Mesothelial cell of epicardium (in vitro differentiated cells): Measurements from ENCODE around the gene C20orf96. TPM values are rescaled to one million over a fixed set of nuclear protein-coding genes. Genes with fewer than 3 reads are reported as not detected.
A peak's percentile ranks its signal among the peaks of the same experiment; 100 is the strongest.
"Not testable (repeated sequence)": the region's sequence is repeated elsewhere in the genome, so short reads cannot be mapped to it uniquely, and the experiment has no call there.

ENCODE experiments used
- DNase-seq, 2 experiments: peaks; one replicate each; pipeline ENCODE4 v3.0.0; 2021; ENCODE audit warnings: low spot score in 2 of 2; ENCODE audit not compliant: unreplicated experiment in 2 of 2
- H3K27ac Mint-ChIP-seq: 2 replicates; pipeline ENCODE4 v1.8.0; 2021; ENCODE audit warnings: mixed read lengths
- H3K27me3 Mint-ChIP-seq: 2 replicates; pipeline ENCODE4 v1.8.0; 2021; ENCODE audit warnings: low read depth, mixed read lengths
- H3K36me3 Mint-ChIP-seq: 2 replicates; pipeline ENCODE4 v1.8.0; 2021; ENCODE audit warnings: mixed read lengths
- H3K4me1 Mint-ChIP-seq: 2 replicates; pipeline ENCODE4 v1.8.0; 2021; ENCODE audit warnings: mixed read lengths
- H3K4me3 Mint-ChIP-seq: 2 replicates; pipeline ENCODE4 v1.8.0; 2021; ENCODE audit warnings: mild to moderate bottlenecking, moderate library complexity, mixed read lengths
- H3K9me3 Mint-ChIP-seq: 2 replicates; pipeline ENCODE4 v1.8.0; 2021; ENCODE audit warnings: mixed read lengths
- CTCF ChIP-seq: fragments of 200-600 bp; sonication (generic); IDR thresholded peaks from one replicate; pipeline ENCODE4 v1.5.0; 2021; ENCODE audit warnings: antibody characterized with exemption; ENCODE audit not compliant: unreplicated experiment
- total RNA-seq: library from RNA; stranded (reverse); gene quantifications from 3 replicates; pipeline ENCODE4 v1.2.1, GENCODE V29; 2021

Gene C20orf96
- total RNA-seq, 1 donor from 2014 or later, result 52.8 TPM

DNA sequence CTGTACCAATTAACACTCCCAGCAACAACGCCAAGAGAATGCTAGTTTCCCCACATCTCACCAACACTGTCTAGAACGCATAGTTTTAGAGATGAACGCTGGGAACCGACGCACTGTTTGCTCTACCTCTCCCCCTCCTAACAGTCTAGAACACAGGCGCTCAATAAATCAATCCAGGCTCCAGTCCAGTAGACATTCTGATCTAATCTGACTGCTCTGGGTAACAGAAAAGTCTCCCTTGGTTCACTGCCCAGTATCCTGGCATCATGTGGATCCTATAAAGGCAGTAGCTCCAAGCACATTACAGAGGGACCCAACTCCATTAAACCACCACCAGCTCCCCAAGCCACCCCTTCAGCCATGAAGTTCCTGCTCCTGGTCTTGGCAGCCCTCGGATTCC lies 33.1 kb downstream of the C20orf96 start, which contains the start of gene DEFB132:
Gene DEFB132 (plus strand): TSS at position 306 of the 400 bp plus-strand sequence. CDS start 55 bp downstream, at position 361.
- Mint-ChIP-seq H3K9me3 (no peaks in the 10 kb centered on the region), H3K27me3 (peaks cover 32% of the 10 kb centered on the region), H3K36me3 (no peaks in the 10 kb centered on the region), H3K4me1 (peaks cover 11% of the 10 kb centered on the region), H3K27ac (no peak within 1 kb of the TSS), H3K4me3 (no peak within 1 kb of the TSS)
- no peak for TF ChIP-seq CTCF
- DNase-seq, result no peak

GRCh38 chr20:253447-253846 lies 37.1 kb downstream of the C20orf96 start:
- not testable (repeated sequence) for DNase-seq, H3K4me3 Mint-ChIP-seq, H3K9me3 Mint-ChIP-seq, H3K36me3 Mint-ChIP-seq
- Mint-ChIP-seq H3K4me1 (peaks cover 17% of the 10 kb centered on the region), H3K27me3 (peaks cover 23% of the 10 kb centered on the region), H3K27ac (peak overlapping the region; percentile 73)

- H3K9me3 Mint-ChIP-seq, result no peaks in the 10 kb centered on the region
- no peaks in the 10 kb centered on the region for H3K36me3 Mint-ChIP-seq
- DNase-seq, result no peak
- H3K4me3 Mint-ChIP-seq, result no peak overlapping the region
- peaks cover 17% of the 10 kb centered on the region for H3K4me1 Mint-ChIP-seq
- TF ChIP-seq CTCF, result no peak
- H3K27ac Mint-ChIP-seq, result no peak overlapping the region
- H3K27me3 Mint-ChIP-seq, result peaks cover 18% of the 10 kb centered on the region
Measured at GRCh38 chr20:252801-253200, 37.7 kb downstream of the C20orf96 start.

GRCh38 chr20:251354-251753 lies 39.2 kb downstream of the C20orf96 start:
- TF ChIP-seq CTCF, result no peak
- DNase-seq, result no peak
- Mint-ChIP-seq H3K27me3 (peaks cover 11% of the 10 kb centered on the region), H3K4me3 (no peak overlapping the region), H3K4me1 (peaks cover 17% of the 10 kb centered on the region), H3K36me3 (no peaks in the 10 kb centered on the region), H3K27ac (no peak overlapping the region), H3K9me3 (peaks cover 7% of the 10 kb centered on the region)

- Mint-ChIP-seq H3K4me1 (no peaks in the 10 kb centered on the region), H3K27ac (no peak overlapping the region), H3K36me3 (no peaks in the 10 kb centered on the region), H3K4me3 (no peak overlapping the region), H3K9me3 (peaks cover 7% of the 10 kb centered on the region), H3K27me3 (peaks cover 41% of the 10 kb centered on the region)
- TF ChIP-seq CTCF, result no peak
- no peak for DNase-seq
Measured at GRCh38 chr20:242905-243304, 47.6 kb downstream of the C20orf96 start.

GRCh38 chr20:237929-238328 lies 52.6 kb downstream of the C20orf96 start:
- Mint-ChIP-seq H3K36me3 (no peaks in the 10 kb centered on the region), H3K4me3 (no peak overlapping the region), H3K9me3 (no peaks in the 10 kb centered on the region), H3K27ac (no peak overlapping the region), H3K4me1 (peaks cover 5% of the 10 kb centered on the region), H3K27me3 (peaks cover 33% of the 10 kb centered on the region)
- TF ChIP-seq CTCF, result no peak
- no peak for DNase-seq
